Transverse colon (tissue), 4 donors: ENCODE measurements around the gene TRIP13. TPM values are rescaled to one million over a fixed set of nuclear protein-coding genes. Genes with fewer than 3 reads are reported as not detected.
"Not testable (repeated sequence)": the region's sequence is repeated elsewhere in the genome, so short reads cannot be mapped to it uniquely, and the experiment has no call there.

ENCODE experiments used
- DNase-seq: peaks from one replicate; pipeline ENCODE4 v3.0.0-alpha.2; 2019
- H3K27ac ChIP-seq, 4 donors: fragments of 200-600 bp; sonication (generic); 2 replicates each; pipeline ENCODE4 v1.5.1; 2016 to 2018; ENCODE audit warnings: inconsistent platforms in 4 of 4
- H3K27me3 ChIP-seq: fragments of 200-600 bp; sonication (generic); 2 replicates; pipeline ENCODE4 v1.5.1; 2017; ENCODE audit warnings: inconsistent platforms
- H3K36me3 ChIP-seq, 4 donors: fragments of 200-600 bp; sonication (generic); 2 replicates each; pipeline ENCODE4 v1.5.1; 2017 to 2019; ENCODE audit warnings: inconsistent platforms in 4 of 4
- H3K4me1 ChIP-seq, 4 donors: fragments of 200-600 bp; sonication (generic); 2 replicates each; pipeline ENCODE4 v1.5.1; 2017 to 2020; ENCODE audit warnings: inconsistent platforms in 4 of 4
- H3K4me3 ChIP-seq, 4 donors: fragments of 200-600 bp; sonication (generic); 1 replicate in 1 of 4; 2 replicates in 3 of 4; pipeline versions ENCODE4 v1.5.1 to v1.6.1; 2017 to 2019; ENCODE audit warnings: inconsistent platforms in 4 of 4
- H3K9me3 ChIP-seq, 2 donors: fragments of 200-600 bp; sonication (generic); 2 replicates each; pipeline ENCODE4 v1.5.1; 2017 to 2019; ENCODE audit warnings: inconsistent platforms in 2 of 2
- CTCF ChIP-seq, 5 experiments: fragments of 200-600 bp in 3 of 5; fragments of 450-650 bp in 2 of 5; sonication (generic) in 3 of 5; IDR thresholded peaks; 1 replicate in 2 of 5; 2 replicates in 3 of 5; pipeline ENCODE4 v1.5.1; 2016 to 2017; ENCODE audit warnings: antibody characterized with exemption in 5 of 5, inconsistent platforms in 3 of 5, mild to moderate bottlenecking in 2 of 5, moderate library complexity in 1 of 5
- EP300 ChIP-seq: sonication (generic); formaldehyde crosslinking; IDR thresholded peaks from one replicate; pipeline ENCODE4 v1.6.1; 2017; ENCODE audit warnings: antibody characterized with exemption, low read depth
- POLR2A ChIP-seq: fragments of 450-650 bp; IDR thresholded peaks from one replicate; pipeline ENCODE4 v1.6.1; 2016; ENCODE audit warnings: antibody characterized with exemption, mild to moderate bottlenecking, moderate library complexity
- POLR2AphosphoS5 ChIP-seq, 3 donors: sonication (generic); formaldehyde crosslinking; IDR thresholded peaks; one replicate each; pipeline ENCODE4 v1.6.1; 2016; ENCODE audit warnings: antibody characterized with exemption in 3 of 3
- WGBS, 2 donors: methylation state at CpG; one replicate each; pipeline ENCODE4 v1.1.5; 2018; ENCODE audit warnings: low coverage in 1 of 2; 5-methylcytosine and 5-hydroxymethylcytosine counted together
- in situ Hi-C, 4 donors: fragments of 200-750 bp; cut with MboI; loops; one replicate each; pipeline versions ENCODE4 v1.15.0 to v1.15.1; 2017; ENCODE audit warnings: low sequenced_read_pairs in 3 of 4, low pct_ligation_motif_present in 1 of 4, low pct_unique_long_range_greater_than_20kb in 1 of 4
- intact Hi-C: fragments of 100-400 bp; cut with DNase I; formaldehyde crosslinking; loops from one replicate; pipeline ENCODE4 v1.15.1; 2023; ENCODE audit warnings: low total_unique reads
- total RNA-seq, 4 donors: library from RNA; depleted of rRNA; stranded (reverse); fragments of >200 nt; gene quantifications; one replicate each; pipeline ENCODE4 v1.1.0, GENCODE V29; 2016

TRIP13 gene
- total RNA-seq, 4 donors from 2014 or later = 0.41 to 4.1 (median 2.2) TPM; not detected in 1

- no peak for DNase-seq
- Histone ChIP-seq H3K4me3 (no peak overlapping the region), H3K27ac (no peak overlapping the region), H3K9me3 (no peaks in the 10 kb centered on the region), H3K4me1 (peaks cover 0 to 8% (median 2%) of the 10 kb centered on the region in 4 donors), H3K27me3 (peaks cover 31% of the 10 kb centered on the region), H3K36me3 (no peaks in the 10 kb centered on the region)
- TF ChIP-seq POLR2AphosphoS5 (IDR thresholded peaks at IDR 0.05) = no peak
- TF ChIP-seq EP300 = no peak
- TF ChIP-seq POLR2A = no peak
- TF ChIP-seq CTCF (IDR thresholded peaks at IDR 0.05) = no peak
- 88 to 91% methylated on average over 35 to 55 of the region's 55 CpGs for WGBS, 2 donors
- intact Hi-C loops (no loop called here), in situ Hi-C loops (no loop called here)
Measured at GRCh38 chr5:852431-853401, 40.0 kb upstream of the TRIP13 start.

DNA sequence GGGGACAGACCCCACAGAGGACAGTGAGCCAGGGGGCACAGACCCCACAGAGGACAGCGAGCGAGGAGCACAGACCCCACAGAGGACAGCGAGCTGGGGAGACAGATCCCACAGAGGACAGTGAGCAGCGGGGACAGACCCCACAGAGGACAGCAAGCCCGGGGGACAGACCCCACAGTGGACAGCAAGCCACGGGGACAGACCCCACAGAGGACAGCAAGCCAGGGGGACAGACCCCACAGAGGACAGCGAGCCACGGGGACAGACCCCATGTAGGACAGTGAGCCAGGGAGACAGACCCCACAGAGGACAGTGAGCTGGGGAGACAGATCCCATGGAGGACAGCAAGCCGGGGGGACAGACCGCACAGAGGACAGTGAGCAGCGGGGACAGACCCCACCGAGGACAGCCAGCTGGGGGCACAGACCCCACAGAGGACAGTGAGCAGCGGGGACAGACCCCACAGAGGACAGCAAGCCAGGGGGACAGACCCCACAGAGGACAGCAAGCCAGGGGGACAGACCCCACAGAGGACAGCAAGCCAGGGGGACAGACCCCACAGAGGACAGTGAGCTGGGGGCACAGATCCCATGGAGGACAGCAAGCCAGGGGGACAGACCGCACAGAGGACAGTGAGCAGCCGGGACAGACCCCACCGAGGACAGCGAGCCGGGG lies 39.1 kb upstream of the TRIP13 start:
- H3K36me3 ChIP-seq, DNase-seq, H3K4me3 ChIP-seq, in situ Hi-C loops, intact Hi-C loops, H3K9me3 ChIP-seq, H3K27ac ChIP-seq, H3K4me1 ChIP-seq: not testable (repeated sequence)
- peaks cover 31% of the 10 kb centered on the region for H3K27me3 ChIP-seq
- 80% methylated on average over 9 to 18 of the region's 18 CpGs for WGBS, 2 donors

- Histone ChIP-seq H3K4me1 (peaks cover 0 to 8% (median 2%) of the 10 kb centered on the region in 4 donors), H3K4me3 (no peak overlapping the region), H3K27ac (no peak overlapping the region), H3K9me3 (no peaks in the 10 kb centered on the region), H3K27me3 (peaks cover 31% of the 10 kb centered on the region), H3K36me3 (no peaks in the 10 kb centered on the region)
- 70 to 100% methylated on average over 2 to 13 of the region's 13 CpGs for WGBS, 2 donors
- no peak for DNase-seq
- TF ChIP-seq CTCF (IDR thresholded peaks at IDR 0.05) (no peak), EP300 (no peak), POLR2A (no peak), POLR2AphosphoS5 (IDR thresholded peaks at IDR 0.05) (no peak)
- intact Hi-C loops = no loop called here
- in situ Hi-C loops = no loop called here
Measured at GRCh38 chr5:854217-854616, 38.5 kb upstream of the TRIP13 start.

- H3K36me3 ChIP-seq = no peaks in the 10 kb centered on the region
- DNase-seq = no peak
- intact Hi-C loops = no loop called here
- in situ Hi-C loops = no loop called here
- WGBS, 2 donors = 88% methylated on average over 32 of the region's 32 CpGs; no CpG with 5 or more reads in 1 of the 2 donors
- TF ChIP-seq POLR2A (no peak), EP300 (no peak), POLR2AphosphoS5 (IDR thresholded peaks at IDR 0.05) (no peak), CTCF (IDR thresholded peaks at IDR 0.05) (no peak)
- H3K4me3 ChIP-seq = no peak overlapping the region
- H3K27me3 ChIP-seq = peaks cover 23% of the 10 kb centered on the region
- no peak overlapping the region for H3K27ac ChIP-seq
- no peaks in the 10 kb centered on the region for H3K9me3 ChIP-seq
- peaks cover 0 to 3% (median 2%) of the 10 kb centered on the region in 4 donors for H3K4me1 ChIP-seq
Measured at GRCh38 chr5:854966-855743, 37.5 kb upstream of the TRIP13 start.
